Activated CD4-positive, alpha-beta T cell treated with anti-CD3 and anti-CD28 coated beads for 48 hours (primary cell): ENCODE measurements around the gene EPB42.
"Not testable (repeated sequence)": the region's sequence is repeated elsewhere in the genome, so short reads cannot be mapped to it uniquely, and the experiment has no call there.

Experiments used
- DNase-seq: peaks from one replicate; pipeline ENCODE4 v3.0.0-alpha.2; 2020

EPB42 gene

GRCh38 chr15:43211224-43211735 is 9.5 kb downstream of the EPB42 start:
- no peak for DNase-seq

- DNase-seq = no peak
These were observed 10.0 kb downstream of the EPB42 start for GRCh38 chr15:43210807-43211206.

- no peak for DNase-seq
These were observed 10.6 kb downstream of the EPB42 start for GRCh38 chr15:43210172-43210745.

GRCh38 chr15:43209059-43209824 is 11.6 kb downstream of the EPB42 start:
- DNase-seq = no peak

- DNase-seq = no peak
These were observed 12.5 kb downstream of the EPB42 start for GRCh38 chr15:43208052-43209002.

GRCh38 chr15:43207024-43207423 is 13.8 kb downstream of the EPB42 start:
- DNase-seq = no peak

GRCh38 chr15:43206054-43206453 is 14.8 kb downstream of the EPB42 start:
- DNase-seq = no peak

- peak; percentile 65 for DNase-seq
These were observed 16.6 kb downstream of the EPB42 start for GRCh38 chr15:43204016-43204901.

GRCh38 chr15:43199945-43200488 is 20.8 kb downstream of the EPB42 start:
- DNase-seq = no peak

GRCh38 chr15:43198992-43199391 is 21.8 kb downstream of the EPB42 start:
- no peak for DNase-seq

GRCh38 chr15:43198556-43198955 is 22.3 kb downstream of the EPB42 start:
- not testable (repeated sequence) for DNase-seq

- not testable (repeated sequence) for DNase-seq
These were observed 23.0 kb downstream of the EPB42 start for GRCh38 chr15:43197773-43198172.

- DNase-seq = no peak
These were observed 23.9 kb downstream of the EPB42 start for GRCh38 chr15:43196760-43197548.

- no peak for DNase-seq
These were observed 26.0 kb downstream of the EPB42 start for GRCh38 chr15:43194795-43195194.

GRCh38 chr15:43193710-43194109 is 27.1 kb downstream of the EPB42 start:
- no peak for DNase-seq

GRCh38 chr15:43190178-43190577 is 30.6 kb downstream of the EPB42 start:
- no peak for DNase-seq

- DNase-seq = no peak
These were observed 31.5 kb downstream of the EPB42 start for GRCh38 chr15:43189296-43189695.

- no peak for DNase-seq
These were observed 33.2 kb downstream of the EPB42 start for GRCh38 chr15:43187544-43188155.

GRCh38 chr15:43186003-43186353 is 34.8 kb downstream of the EPB42 start:
- no peak for DNase-seq

- peak; percentile 93 for DNase-seq
These were observed 35.4 kb downstream of the EPB42 start, which contains the start of gene CCNDBP1 for GRCh38 chr15:43185157-43186002. CCNDBP1 (plus strand) TSS chr15:43185403; CDS start chr15:43185499, 96 bp downstream.
